Liver (tissue), 9 donors: ENCODE data around the gene PDE9A. TPM values are rescaled to one million over a fixed set of nuclear protein-coding genes. Genes with fewer than 3 reads are reported as not detected.

Experiments
- DNase-seq: peaks from one replicate; pipeline ENCODE4 v3.0.0-alpha.2; 2017; ENCODE audit warnings: low spot score
- H3K27ac ChIP-seq, 2 donors: one replicate each; pipeline ENCODE4 v1.7.0; 2013; ENCODE audit warnings: inconsistent platforms in 2 of 2, low read length in 2 of 2, control low read depth in 1 of 2, low read depth in 1 of 2, mild to moderate bottlenecking in 1 of 2
- H3K27me3 ChIP-seq, 4 donors: one replicate each; pipeline versions ENCODE4 v1.6.1 to v1.7.0; 2013; ENCODE audit warnings: low read length in 3 of 4, inconsistent platforms in 1 of 4, mild to moderate bottlenecking in 1 of 4, moderate library complexity in 1 of 4; ENCODE audit not compliant: control insufficient read depth in 4 of 4, insufficient read depth in 4 of 4
- H3K36me3 ChIP-seq, 4 donors: one replicate each; pipeline versions ENCODE4 v1.6.1 to v1.7.0; 2013; ENCODE audit warnings: low read length in 3 of 4, mild to moderate bottlenecking in 3 of 4, low read depth in 1 of 4, moderate library complexity in 1 of 4; ENCODE audit not compliant: control insufficient read depth in 4 of 4, insufficient read depth in 3 of 4
- H3K4me1 ChIP-seq, 4 donors: one replicate each; pipeline versions ENCODE4 v1.6.1 to v1.7.0; 2013; ENCODE audit warnings: low read length in 3 of 4, mild to moderate bottlenecking in 3 of 4, moderate library complexity in 1 of 4; ENCODE audit not compliant: control insufficient read depth in 4 of 4, insufficient read depth in 4 of 4
- H3K4me3 ChIP-seq, 3 donors: one replicate each; pipeline versions ENCODE4 v1.6.1 to v1.7.0; 2013; ENCODE audit warnings: low read length in 3 of 3, control low read depth in 1 of 3, low read depth in 1 of 3, mild to moderate bottlenecking in 1 of 3
- H3K9ac ChIP-seq, 2 donors: one replicate each; pipeline ENCODE4 v1.7.0; 2013; ENCODE audit warnings: low read length in 2 of 2, mild to moderate bottlenecking in 2 of 2, moderate library complexity in 2 of 2, control low read depth in 1 of 2, low read depth in 1 of 2
- H3K9me3 ChIP-seq, 4 donors: one replicate each; pipeline versions ENCODE4 v1.6.1 to v1.7.0; 2013; ENCODE audit warnings: low read length in 3 of 4; ENCODE audit not compliant: control insufficient read depth in 4 of 4
- ATF3 ChIP-seq: IDR thresholded peaks from 2 replicates; pipeline ENCODE4 v1.6.1; 2016; ENCODE audit warnings: antibody characterized with exemption
- CTCF ChIP-seq: fragments of 150-350 bp; IDR thresholded peaks from 2 replicates; pipeline ENCODE4 v1.5.1; 2017; ENCODE audit warnings: improper control_type of control experiment, low read depth, low read length; ENCODE audit not compliant: missing input control
- EGR1 ChIP-seq, 2 donors: IDR thresholded peaks; 2 replicates each; pipeline ENCODE4 v1.6.1; 2016 to 2018; ENCODE audit warnings: antibody characterized with exemption in 2 of 2, low read depth in 2 of 2
- FOXA1 ChIP-seq: IDR thresholded peaks from 2 replicates; pipeline ENCODE4 v1.6.1; 2016; ENCODE audit warnings: antibody characterized with exemption
- FOXA2 ChIP-seq: IDR thresholded peaks from 2 replicates; pipeline ENCODE4 v1.6.1; 2016; ENCODE audit warnings: antibody characterized with exemption
- GABPA ChIP-seq, 2 donors: IDR thresholded peaks in 1 of 2; conservative IDR thresholded peaks in 1 of 2; 2 replicates each; pipeline ENCODE4 v1.6.1; 2016; ENCODE audit warnings: antibody characterized with exemption in 2 of 2, mild to moderate bottlenecking in 1 of 2, moderate library complexity in 1 of 2
- HNF4A ChIP-seq, 2 donors: conservative IDR thresholded peaks; 2 replicates each; pipeline ENCODE4 v1.6.1; 2016; ENCODE audit warnings: antibody characterized with exemption in 2 of 2, mild to moderate bottlenecking in 2 of 2
- HNF4G ChIP-seq: IDR thresholded peaks from 2 replicates; pipeline ENCODE4 v1.6.1; 2016; ENCODE audit warnings: antibody characterized with exemption
- JUND ChIP-seq, 2 donors: IDR thresholded peaks; 2 replicates each; pipeline ENCODE4 v1.6.1; 2016; ENCODE audit warnings: antibody characterized with exemption in 2 of 2
- MAX ChIP-seq: IDR thresholded peaks from 2 replicates; pipeline ENCODE4 v1.6.1; 2016; ENCODE audit warnings: antibody characterized with exemption
- NR2F2 ChIP-seq: IDR thresholded peaks from 2 replicates; pipeline ENCODE4 v1.6.1; 2016; ENCODE audit warnings: antibody characterized with exemption
- RAD21 ChIP-seq, 2 donors: IDR thresholded peaks; 2 replicates each; pipeline ENCODE4 v1.6.1; 2016; ENCODE audit warnings: antibody characterized with exemption in 2 of 2, mild to moderate bottlenecking in 2 of 2
- REST ChIP-seq: IDR thresholded peaks from 2 replicates; pipeline ENCODE4 v1.6.1; 2016; ENCODE audit warnings: antibody characterized with exemption, mild to moderate bottlenecking
- RXRA ChIP-seq, 2 donors: IDR thresholded peaks; 2 replicates each; pipeline ENCODE4 v1.6.1; 2017 to 2018; ENCODE audit warnings: antibody characterized with exemption in 2 of 2, mild to moderate bottlenecking in 1 of 2
- SP1 ChIP-seq: IDR thresholded peaks from 2 replicates; pipeline ENCODE4 v1.6.1; 2018; ENCODE audit warnings: antibody characterized with exemption, mild to moderate bottlenecking
- TAF1 ChIP-seq: conservative IDR thresholded peaks from 2 replicates; pipeline ENCODE4 v1.6.1; 2016; ENCODE audit warnings: antibody characterized with exemption, mild to moderate bottlenecking
- YY1 ChIP-seq: IDR thresholded peaks from 2 replicates; pipeline ENCODE4 v1.6.1; 2016; ENCODE audit warnings: antibody characterized with exemption, mild to moderate bottlenecking
- ZBTB33 ChIP-seq: IDR thresholded peaks from 2 replicates; pipeline ENCODE4 v1.6.1; 2016; ENCODE audit warnings: antibody characterized with exemption
- WGBS: extraction: QIAGEN DNeasy Blood & Tissue Kit; methylation state at CpG from one replicate; pipeline ENCODE4 v1.1.7; 2013; 5-methylcytosine and 5-hydroxymethylcytosine counted together
- polyA plus RNA-seq, 2 donors: library from polyadenylated mRNA; stranded (reverse) in 1 of 2; unstranded in 1 of 2; fragments of 200-250 nt in 1 of 2; fragments of >200 nt in 1 of 2; fragmentation: Nextera tagmentation in 1 of 2; extraction: Ambion mirVana in 1 of 2; gene quantifications; one replicate each; pipeline versions ENCODE4 v1.2.1 to v1.2.3, GENCODE V29; 2013 to 2015
- total RNA-seq, 2 donors: library from RNA; depleted of rRNA; stranded (reverse); fragments of >200 nt; gene quantifications; one replicate each; pipeline ENCODE4 v1.2.3, GENCODE V29; 2014
- donor health status: healthy.
- donor health status: healthy.
- donor health status: healthy.
- donor health status: healthy.
- donor health status: healthy.

The PDE9A gene
- total and polyA plus RNA-seq, 4 donors, result 1.5 to 4.2 (median 2.7) TPM

GRCh38 chr21:42777064-42777756, 123.8 kb downstream of the PDE9A start:
- Histone ChIP-seq H3K9ac (no peak overlapping the region), H3K9me3 (no peaks in the 10 kb centered on the region), H3K4me1 (peaks cover 0 to 4% (median 1%) of the 10 kb centered on the region in 4 donors), H3K4me3 (no peak overlapping the region), H3K36me3 (peaks cover 0 to 1% (median 0%) of the 10 kb centered on the region in 4 donors), H3K27ac (no peak overlapping the region), H3K27me3 (peaks cover 0 to 5% (median 1%) of the 10 kb centered on the region in 4 donors)
- WGBS, result 90% methylated on average over 18 of the region's 18 CpGs
- no peak for DNase-seq
- TF ChIP-seq HNF4G (no peak), MAX (no peak), CTCF (no peak), RAD21 (IDR thresholded peaks at IDR 0.05) (no peak), JUND (IDR thresholded peaks at IDR 0.05) (no peak)

- Histone ChIP-seq H3K4me3 (no peak overlapping the region), H3K27me3 (peaks cover 0 to 5% (median 1%) of the 10 kb centered on the region in 4 donors), H3K9ac (no peak overlapping the region), H3K9me3 (no peaks in the 10 kb centered on the region), H3K36me3 (peaks cover 0 to 1% (median 0%) of the 10 kb centered on the region in 4 donors), H3K27ac (no peak overlapping the region), H3K4me1 (peaks cover 0 to 4% (median 1%) of the 10 kb centered on the region in 4 donors)
- TF ChIP-seq EGR1 (IDR thresholded peaks at IDR 0.05; ENCODE audit: low read depth in 2 of 2) (no peak), CTCF (no peak), YY1 (no peak), REST (no peak), NR2F2 (no peak), HNF4G (no peak), GABPA (IDR thresholded peaks at IDR 0.05 in 1 of 2, conservative IDR thresholded peaks at IDR 0.05 in 1 of 2) (no peak), RXRA (IDR thresholded peaks at IDR 0.05) (no peak), SP1 (no peak), FOXA1 (no peak), HNF4A (conservative IDR thresholded peaks at IDR 0.05) (no peak), FOXA2 (no peak), MAX (no peak), ZBTB33 (no peak), ATF3 (no peak), RAD21 (IDR thresholded peaks at IDR 0.05) (no peak), JUND (IDR thresholded peaks at IDR 0.05) (no peak), TAF1 (no peak)
- WGBS, result 77% methylated on average over 21 of the region's 21 CpGs
- no peak for DNase-seq
Measured at GRCh38 chr21:42777757-42778344, 124.4 kb downstream of the PDE9A start.
